ENCODE data around the gene SLC25A19.

The SLC25A19 gene

DNA sequence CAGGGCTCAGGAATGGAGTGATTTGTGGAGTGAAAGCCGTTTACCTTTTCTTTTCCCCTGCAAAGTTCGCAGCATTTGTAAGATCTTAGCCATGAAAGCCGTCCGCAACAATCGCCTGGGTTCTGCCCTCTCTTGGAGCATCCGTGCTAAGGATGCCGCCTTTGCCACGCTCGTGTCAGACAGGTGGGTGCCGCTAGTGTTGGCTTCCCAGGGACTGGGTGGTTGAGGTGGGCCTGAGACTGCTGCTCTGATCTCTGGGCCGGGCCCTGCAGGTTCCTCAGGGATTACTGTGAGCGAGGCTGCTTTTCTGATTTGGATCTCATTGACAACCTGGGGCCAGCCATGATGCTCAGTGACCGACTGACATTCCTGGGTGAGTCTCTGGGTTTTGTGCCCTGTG, 56.4 kb downstream of the SLC25A19 start:
- no peak overlapping the region for H3K4me3 ChIP-seq (ENCODE audit: low read length)
- no peak for TF ChIP-seq ZNF274 (IDR thresholded peaks at IDR 0.05; ENCODE audit: low read depth, low read length)

DNA sequence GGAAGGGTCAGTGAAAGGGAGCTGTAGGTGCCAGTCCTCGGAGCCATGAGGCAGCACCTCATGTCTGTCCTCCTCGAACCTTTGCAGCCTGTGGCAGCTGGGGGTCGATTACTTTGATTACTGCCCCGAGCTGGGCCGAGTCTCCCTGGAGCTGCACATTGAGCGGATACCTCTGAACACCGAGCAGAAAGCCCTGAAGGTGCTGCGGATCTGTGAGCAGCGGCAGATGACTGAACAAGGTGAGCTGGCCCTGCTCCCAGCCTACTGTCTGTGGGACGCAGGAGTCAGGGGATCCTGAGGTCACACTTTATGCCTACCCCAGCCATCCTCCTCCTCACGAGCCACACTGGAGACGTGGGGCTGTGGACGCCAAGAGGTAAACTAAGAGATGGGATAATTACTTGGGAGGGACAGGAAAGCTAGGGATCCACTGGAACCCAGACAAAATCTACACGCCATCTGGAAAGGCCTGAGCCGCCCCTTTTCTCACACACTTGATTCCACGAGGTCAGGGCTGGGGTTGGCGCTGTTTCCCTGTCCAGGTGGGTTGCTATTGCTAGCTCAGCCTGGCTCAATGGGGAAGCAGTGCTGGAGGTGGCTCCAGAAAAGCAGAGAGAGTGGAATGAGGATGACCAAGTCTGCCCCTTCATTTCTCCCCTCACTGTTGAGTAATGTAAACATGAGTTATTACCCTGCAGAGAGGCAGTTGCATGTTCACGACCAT, 57.3 kb downstream of the SLC25A19 start:
- TF ChIP-seq ZNF274 (IDR thresholded peaks at IDR 0.05; ENCODE audit: low read depth, low read length) = no peak
- no peak overlapping the region for H3K4me3 ChIP-seq (ENCODE audit: low read length)

- no peak for TF ChIP-seq ZNF274 (IDR thresholded peaks at IDR 0.05; ENCODE audit: low read depth, low read length)
- no peak overlapping the region for H3K4me3 ChIP-seq (ENCODE audit: low read length)
Measured at GRCh38 chr17:75231071-75231470, 58.2 kb downstream of the SLC25A19 start.

- H3K4me3 ChIP-seq (ENCODE audit: low read length) = no peak overlapping the region
- no peak for TF ChIP-seq ZNF274 (IDR thresholded peaks at IDR 0.05; ENCODE audit: low read depth, low read length)
Measured at GRCh38 chr17:75228847-75229246, 60.4 kb downstream of the SLC25A19 start.

DNA sequence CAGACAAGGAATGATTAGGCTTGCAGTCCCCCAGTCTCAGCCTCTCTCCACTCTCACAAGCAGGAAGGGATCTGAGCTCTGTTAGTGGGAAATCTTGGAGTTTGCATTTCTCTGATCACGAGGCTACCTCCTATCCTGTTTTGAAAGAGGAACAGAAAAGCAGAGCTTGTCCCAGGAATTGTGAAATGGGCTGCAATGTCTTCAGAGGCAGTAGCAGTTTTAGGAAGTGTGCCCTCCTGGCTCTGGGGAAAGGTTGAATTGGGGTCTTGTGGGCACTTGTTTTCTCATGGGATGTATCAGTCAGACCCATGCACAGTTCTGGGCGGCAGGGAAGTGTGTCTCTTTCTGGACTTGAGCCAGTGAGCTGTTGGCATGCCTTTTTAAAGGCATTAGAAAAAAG, 60.9 kb downstream of the SLC25A19 start:
- no peak overlapping the region for H3K4me3 ChIP-seq (ENCODE audit: low read length)
- TF ChIP-seq ZNF274 (IDR thresholded peaks at IDR 0.05; ENCODE audit: low read depth, low read length) = no peak

GRCh38 chr17:75227729-75228128, 61.5 kb downstream of the SLC25A19 start:
- no peak overlapping the region for H3K4me3 ChIP-seq (ENCODE audit: low read length)
- TF ChIP-seq ZNF274 (IDR thresholded peaks at IDR 0.05; ENCODE audit: low read depth, low read length) = no peak

- no peak for TF ChIP-seq ZNF274 (IDR thresholded peaks at IDR 0.05; ENCODE audit: low read depth, low read length)
- no peak overlapping the region for H3K4me3 ChIP-seq (ENCODE audit: low read length)
Measured at GRCh38 chr17:75225016-75225415, 64.2 kb downstream of the SLC25A19 start.
